ENCODE results near the gene POLR3B.
"Not testable (repeated sequence)": the region's sequence is repeated elsewhere in the genome, so short reads cannot be mapped to it uniquely, and the experiment has no call there.

The POLR3B gene

DNA sequence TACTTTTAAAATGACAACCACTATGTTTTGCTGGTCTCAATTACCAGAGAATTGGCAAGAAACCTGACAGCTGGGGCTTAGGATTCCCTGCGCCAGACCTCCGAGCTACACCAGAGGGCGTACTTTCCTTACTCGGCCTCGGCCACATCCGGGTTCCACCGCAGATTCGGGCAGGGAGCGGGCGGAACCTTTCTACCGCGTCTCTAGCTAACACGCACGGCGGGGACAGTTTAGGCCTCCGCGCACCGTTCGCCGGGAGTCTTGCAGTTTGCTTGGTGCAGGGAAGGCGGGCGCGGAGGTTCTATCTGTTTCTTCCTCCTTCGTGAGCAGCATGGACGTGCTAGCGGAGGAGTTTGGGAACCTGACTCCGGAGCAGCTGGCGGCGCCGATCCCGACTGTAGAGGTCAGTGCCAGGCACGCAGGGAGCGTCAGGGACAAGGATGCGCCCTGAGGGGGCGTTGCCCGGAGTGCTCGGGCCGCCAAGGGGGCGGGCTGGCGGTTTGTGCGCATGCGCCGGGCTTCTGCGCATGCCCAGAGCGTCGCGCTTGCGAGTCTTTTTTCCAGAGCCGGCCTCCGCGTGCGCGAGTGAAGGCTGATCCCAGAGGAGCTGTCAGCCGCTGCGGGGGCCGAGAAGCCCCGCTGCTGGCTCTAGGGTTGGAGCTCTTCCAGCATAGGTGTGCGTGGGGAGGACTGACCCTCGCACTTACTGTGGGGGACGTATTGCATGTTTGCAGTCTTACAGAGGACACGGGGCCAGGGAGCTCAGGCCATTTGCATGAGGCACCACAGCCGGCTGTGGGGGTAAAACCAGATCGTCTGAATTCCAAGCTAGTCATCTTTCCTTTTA, at the start of gene POLR3B:
TSS of gene POLR3B (plus strand) at position 200 of the 847 bp plus-strand sequence. CDS start at position 332, 132 bp downstream.
- H3K4me1 ChIP-seq (ENCODE audit: insufficient read depth, low read length) = no peaks in the 10 kb centered on the region
- no peaks in the 10 kb centered on the region for H3K9me3 ChIP-seq (ENCODE audit: control insufficient read depth, insufficient read depth, low read length)
- H3K9ac ChIP-seq (ENCODE audit: low read depth, low read length) = peak within 1 kb of the TSS; percentile 73
- H3K36me3 ChIP-seq (ENCODE audit: insufficient read depth, low read length) = no peaks in the 10 kb centered on the region

DNA sequence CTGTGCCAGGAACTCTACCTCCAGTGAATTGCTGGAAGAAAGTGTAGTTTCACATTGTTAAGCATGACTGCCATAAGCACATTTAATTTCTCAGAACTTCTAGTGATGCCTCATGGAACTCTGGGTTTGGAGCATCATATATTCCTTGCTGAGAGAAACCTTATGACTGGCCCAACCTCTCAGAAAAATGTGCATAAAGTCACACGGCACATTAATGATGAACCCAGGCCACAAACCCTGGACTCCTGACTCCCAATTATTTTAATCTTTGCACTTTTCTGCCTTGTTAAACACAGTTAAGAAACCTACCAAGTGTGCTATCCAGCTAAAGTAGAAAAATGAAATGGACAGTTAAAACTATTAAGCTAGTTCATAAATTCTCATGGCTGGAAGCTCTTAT, 49.4 kb upstream of the POLR3B start:
- no peaks in the 10 kb centered on the region for H3K4me1 ChIP-seq (ENCODE audit: insufficient read depth, low read length)
- H3K9me3 ChIP-seq (ENCODE audit: control insufficient read depth, insufficient read depth, low read length) = no peaks in the 10 kb centered on the region
- no peaks in the 10 kb centered on the region for H3K36me3 ChIP-seq (ENCODE audit: insufficient read depth, low read length)
- no peak overlapping the region for H3K9ac ChIP-seq (ENCODE audit: low read depth, low read length)

DNA sequence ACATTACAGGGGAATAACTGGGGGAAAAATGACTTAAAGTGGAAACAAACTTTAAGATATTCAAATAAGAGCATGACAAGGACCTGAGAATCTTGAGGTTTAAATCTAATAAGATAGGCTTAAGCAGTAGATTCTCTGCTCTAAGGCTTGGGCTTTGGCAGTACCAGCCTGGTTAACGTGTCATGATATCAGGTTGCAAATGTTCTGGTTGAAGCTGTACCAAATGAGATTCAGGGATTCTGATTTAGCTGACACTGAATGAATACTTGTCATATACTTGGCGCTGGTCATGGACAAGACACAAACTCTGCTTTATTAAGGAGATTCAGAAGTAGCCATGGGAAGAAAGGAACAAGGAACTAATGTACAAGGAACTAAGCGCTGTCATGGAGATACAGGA, 48.9 kb upstream of the POLR3B start:
- H3K9ac ChIP-seq (ENCODE audit: low read depth, low read length) = no peak overlapping the region
- H3K4me1 ChIP-seq (ENCODE audit: insufficient read depth, low read length) = no peaks in the 10 kb centered on the region
- H3K9me3 ChIP-seq (ENCODE audit: control insufficient read depth, insufficient read depth, low read length) = no peaks in the 10 kb centered on the region
- no peaks in the 10 kb centered on the region for H3K36me3 ChIP-seq (ENCODE audit: insufficient read depth, low read length)

DNA sequence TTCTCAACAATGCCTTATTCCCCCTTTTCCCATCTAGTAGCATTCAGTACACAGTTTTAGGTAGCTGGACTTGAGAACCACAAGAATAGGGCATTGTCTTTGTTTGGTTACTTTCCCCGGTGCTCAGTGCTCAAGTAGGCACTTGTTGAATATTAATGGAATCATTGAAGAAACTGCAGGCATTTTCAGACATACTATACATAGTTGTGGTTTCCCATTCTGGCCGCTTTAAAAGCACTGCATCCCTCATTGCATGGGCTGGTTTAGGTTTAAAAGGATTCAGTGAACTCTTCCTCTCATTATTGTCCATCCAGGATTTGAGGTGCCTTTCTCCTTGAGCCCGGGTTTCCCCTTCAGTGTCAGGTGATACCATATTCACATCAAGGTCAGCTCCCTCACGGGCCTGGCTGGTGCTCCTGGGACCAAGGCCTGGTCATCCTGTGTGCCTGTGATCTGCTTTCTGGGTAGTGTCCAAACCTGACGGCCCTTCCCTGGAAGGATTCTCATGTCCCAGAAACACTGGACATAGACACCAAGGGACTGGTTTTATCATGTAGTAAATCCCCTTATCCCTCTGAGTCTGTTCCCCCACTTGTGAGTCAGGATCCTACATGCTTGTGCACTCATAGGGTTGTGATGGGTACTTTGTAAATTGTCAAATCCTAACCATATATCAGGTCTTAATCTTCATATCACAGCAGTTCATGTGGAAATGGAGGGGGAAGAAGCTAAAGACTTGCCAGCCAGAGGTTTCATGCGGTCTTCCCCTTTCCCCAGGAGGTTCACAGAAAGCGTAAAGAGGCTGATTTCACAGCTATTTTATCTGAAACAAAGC, 47.7 kb upstream of the POLR3B start:
- Histone ChIP-seq H3K9me3 (ENCODE audit: control insufficient read depth, insufficient read depth, low read length) (no peaks in the 10 kb centered on the region), H3K36me3 (ENCODE audit: insufficient read depth, low read length) (no peaks in the 10 kb centered on the region), H3K4me1 (ENCODE audit: insufficient read depth, low read length) (no peaks in the 10 kb centered on the region), H3K9ac (ENCODE audit: low read depth, low read length) (no peak overlapping the region)

DNA sequence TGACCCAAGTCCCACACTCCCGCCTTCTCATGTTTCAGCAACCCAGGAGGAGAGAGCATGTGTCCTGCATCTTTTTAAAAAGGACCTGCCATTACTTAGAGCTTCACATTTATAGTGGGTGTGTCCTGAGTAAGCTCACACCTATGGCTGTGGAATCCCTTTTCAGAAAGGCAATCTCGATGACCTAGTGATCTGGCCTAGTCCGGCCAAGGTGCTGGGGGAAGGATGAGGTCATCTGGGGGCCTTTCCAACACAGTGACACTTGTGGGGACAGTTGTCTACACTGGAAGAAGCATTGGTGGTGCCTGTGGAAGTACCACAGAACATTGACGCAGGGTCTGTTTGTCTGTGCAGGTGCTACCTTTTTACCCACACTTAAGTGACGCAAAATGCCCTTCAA, 46.9 kb upstream of the POLR3B start:
- H3K9me3 ChIP-seq (ENCODE audit: control insufficient read depth, insufficient read depth, low read length) = no peaks in the 10 kb centered on the region
- no peaks in the 10 kb centered on the region for H3K36me3 ChIP-seq (ENCODE audit: insufficient read depth, low read length)
- no peaks in the 10 kb centered on the region for H3K4me1 ChIP-seq (ENCODE audit: insufficient read depth, low read length)
- no peak overlapping the region for H3K9ac ChIP-seq (ENCODE audit: low read depth, low read length)

DNA sequence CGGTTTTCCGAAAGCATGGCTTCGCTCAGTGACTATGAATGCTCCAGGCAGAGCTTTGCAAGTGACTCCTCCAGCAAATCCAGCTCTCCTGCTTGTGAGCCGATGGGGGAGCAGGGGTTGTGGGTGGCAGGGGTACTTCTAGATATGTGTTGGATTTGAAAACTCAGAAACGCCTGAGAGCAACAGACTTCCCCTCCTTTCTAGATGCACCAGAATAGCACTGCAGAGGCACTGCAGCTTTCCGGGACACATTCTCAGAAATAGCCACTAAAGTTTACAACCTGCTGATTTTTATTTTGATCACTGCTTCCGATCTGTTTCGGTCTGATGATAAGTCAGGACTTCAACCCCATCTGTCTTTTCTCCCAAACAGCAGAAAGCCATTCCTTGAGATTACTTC, 46.4 kb upstream of the POLR3B start:
- no peaks in the 10 kb centered on the region for H3K4me1 ChIP-seq (ENCODE audit: insufficient read depth, low read length)
- no peak overlapping the region for H3K9ac ChIP-seq (ENCODE audit: low read depth, low read length)
- no peaks in the 10 kb centered on the region for H3K36me3 ChIP-seq (ENCODE audit: insufficient read depth, low read length)
- H3K9me3 ChIP-seq (ENCODE audit: control insufficient read depth, insufficient read depth, low read length) = no peaks in the 10 kb centered on the region

DNA sequence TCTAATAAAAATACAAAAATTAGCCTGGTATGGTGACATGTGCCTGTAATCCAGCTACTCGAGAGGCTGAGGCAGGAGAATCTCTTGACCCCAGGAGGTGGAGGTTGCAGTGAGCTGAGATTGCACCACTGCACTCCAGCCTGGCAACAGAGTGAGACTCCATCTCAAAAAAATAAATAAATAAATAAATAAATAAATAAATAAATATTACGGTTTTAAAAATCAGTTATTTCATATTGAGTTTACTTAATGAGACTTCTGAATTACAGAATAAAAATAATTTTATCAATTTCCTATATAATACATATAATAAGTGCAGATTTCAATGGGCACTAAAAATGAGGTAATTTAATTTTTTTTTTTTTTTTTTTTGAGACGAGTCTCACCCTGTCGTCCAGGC, 44.1 kb upstream of the POLR3B start:
- H3K9ac ChIP-seq (ENCODE audit: low read depth, low read length); H3K36me3 ChIP-seq (ENCODE audit: insufficient read depth, low read length): not testable (repeated sequence)

DNA sequence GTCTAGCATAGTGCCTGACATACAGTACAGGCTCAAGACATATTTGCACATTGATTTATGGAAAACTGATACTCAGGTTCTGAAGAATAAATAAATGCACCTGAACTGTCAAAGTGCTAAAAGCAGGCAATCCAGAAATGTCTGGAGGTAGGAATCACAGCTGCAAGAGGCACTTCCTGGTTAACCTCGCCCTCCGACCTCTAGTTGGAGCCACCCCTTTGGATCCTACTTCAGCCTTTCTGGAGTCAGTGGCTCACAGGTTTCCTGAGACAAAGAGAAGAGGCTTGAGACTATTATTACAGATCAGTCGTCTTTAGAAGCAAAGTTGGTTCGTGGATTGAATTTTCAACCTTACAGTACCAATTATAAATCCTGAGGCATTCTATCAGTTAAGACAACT, 42.0 kb upstream of the POLR3B start:
- Histone ChIP-seq H3K9me3 (ENCODE audit: control insufficient read depth, insufficient read depth, low read length) (no peaks in the 10 kb centered on the region), H3K36me3 (ENCODE audit: insufficient read depth, low read length) (no peaks in the 10 kb centered on the region), H3K4me1 (ENCODE audit: insufficient read depth, low read length) (no peaks in the 10 kb centered on the region), H3K9ac (ENCODE audit: low read depth, low read length) (no peak overlapping the region)

More for the DNA sequence above, 44.1 kb upstream of the POLR3B start:
- H3K9me3 ChIP-seq (ENCODE audit: control insufficient read depth, insufficient read depth, low read length); H3K4me1 ChIP-seq (ENCODE audit: insufficient read depth, low read length): not testable (repeated sequence)

DNA sequence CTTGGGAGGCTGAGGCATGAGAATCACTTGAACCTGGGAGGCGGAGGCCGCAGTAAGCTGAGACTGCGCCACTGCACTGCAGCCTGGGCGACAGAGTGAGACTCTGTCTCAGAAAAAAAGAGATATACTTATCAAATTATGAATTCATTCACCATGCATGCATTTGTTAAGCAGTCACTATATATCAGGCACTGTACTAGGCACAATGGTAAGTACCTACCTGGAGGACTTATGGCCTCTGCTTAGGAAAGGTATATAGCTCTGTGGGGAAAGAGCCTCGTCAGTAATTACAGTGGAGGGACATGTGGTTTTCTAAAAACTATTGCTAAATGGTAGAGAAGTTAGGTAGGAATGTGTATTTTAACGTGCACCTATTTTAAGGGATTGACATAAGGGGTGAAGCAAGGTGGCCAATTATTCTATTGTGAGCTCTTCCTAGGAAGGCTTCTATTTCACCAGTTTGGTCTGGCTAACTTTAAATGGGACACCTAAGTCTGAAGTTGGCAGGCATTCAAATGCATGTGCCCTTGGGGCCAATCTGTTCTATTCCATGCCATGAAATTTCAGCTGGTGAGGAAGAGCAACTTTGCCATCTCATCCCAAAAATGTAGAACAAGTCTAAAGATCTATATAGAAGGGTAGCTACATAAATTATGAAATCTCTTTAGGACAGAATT, 40.0 kb upstream of the POLR3B start:
- H3K36me3 ChIP-seq (ENCODE audit: insufficient read depth, low read length) = no peaks in the 10 kb centered on the region
- H3K9ac ChIP-seq (ENCODE audit: low read depth, low read length) = no peak overlapping the region
- no peaks in the 10 kb centered on the region for H3K4me1 ChIP-seq (ENCODE audit: insufficient read depth, low read length)
- no peaks in the 10 kb centered on the region for H3K9me3 ChIP-seq (ENCODE audit: control insufficient read depth, insufficient read depth, low read length)

DNA sequence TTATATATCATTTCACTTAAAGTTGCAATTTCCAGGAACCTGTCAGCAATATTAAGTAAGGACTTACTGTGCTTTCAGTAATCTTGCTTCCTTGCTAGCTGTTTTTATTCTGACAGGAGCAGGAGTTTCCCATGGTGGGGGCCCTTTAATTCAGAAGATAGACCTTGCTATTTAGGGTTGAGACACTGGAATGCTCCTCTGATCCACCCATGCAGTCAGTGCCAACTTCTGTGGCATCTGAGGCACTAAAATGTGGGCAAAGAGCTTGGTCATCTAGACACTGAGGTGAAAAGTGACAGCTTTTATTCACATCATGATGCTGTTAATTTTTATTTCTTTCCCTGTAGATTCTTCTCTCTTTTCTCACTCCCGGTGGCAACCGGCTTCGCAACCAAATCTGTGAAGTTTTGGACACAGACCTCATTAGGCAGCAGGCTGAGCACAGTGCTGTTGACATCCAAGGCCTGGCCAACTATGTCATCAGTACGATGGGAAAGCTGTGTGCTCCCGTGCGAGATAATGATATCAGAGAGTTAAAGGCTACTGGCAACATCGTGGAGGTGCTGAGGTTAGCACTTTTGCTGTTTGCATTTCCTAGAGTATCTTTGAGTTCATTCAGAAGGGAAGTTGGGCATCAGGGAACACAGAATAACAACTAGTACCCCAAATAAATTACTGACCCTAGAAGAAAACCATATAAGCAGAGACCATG, 36.3 kb upstream of the POLR3B start:
- H3K9ac ChIP-seq (ENCODE audit: low read depth, low read length) = no peak overlapping the region
- H3K4me1 ChIP-seq (ENCODE audit: insufficient read depth, low read length) = no peaks in the 10 kb centered on the region
- H3K36me3 ChIP-seq (ENCODE audit: insufficient read depth, low read length) = no peaks in the 10 kb centered on the region
- no peaks in the 10 kb centered on the region for H3K9me3 ChIP-seq (ENCODE audit: control insufficient read depth, insufficient read depth, low read length)

DNA sequence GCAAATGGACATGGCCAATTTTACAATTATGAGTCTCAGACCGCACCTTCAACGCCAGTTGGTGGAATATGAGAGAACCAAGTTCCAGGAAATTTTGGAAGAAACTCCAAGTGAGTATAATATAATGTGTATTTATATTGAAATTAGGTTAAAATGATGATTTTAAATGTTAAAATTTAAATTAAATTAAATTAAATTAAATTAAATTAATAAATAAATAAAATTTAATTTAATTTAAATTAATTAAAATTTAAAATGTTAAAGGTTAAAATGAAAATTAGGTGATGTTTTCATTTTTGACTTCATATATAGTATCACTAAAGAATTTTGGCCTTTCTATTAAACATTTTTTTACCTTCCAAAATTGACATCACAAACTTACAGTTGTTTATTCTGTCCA, 34.0 kb upstream of the POLR3B start:
- Histone ChIP-seq H3K9ac (ENCODE audit: low read depth, low read length) (no peak overlapping the region), H3K4me1 (ENCODE audit: insufficient read depth, low read length) (no peaks in the 10 kb centered on the region), H3K36me3 (ENCODE audit: insufficient read depth, low read length) (no peaks in the 10 kb centered on the region), H3K9me3 (ENCODE audit: control insufficient read depth, insufficient read depth, low read length) (no peaks in the 10 kb centered on the region)

DNA sequence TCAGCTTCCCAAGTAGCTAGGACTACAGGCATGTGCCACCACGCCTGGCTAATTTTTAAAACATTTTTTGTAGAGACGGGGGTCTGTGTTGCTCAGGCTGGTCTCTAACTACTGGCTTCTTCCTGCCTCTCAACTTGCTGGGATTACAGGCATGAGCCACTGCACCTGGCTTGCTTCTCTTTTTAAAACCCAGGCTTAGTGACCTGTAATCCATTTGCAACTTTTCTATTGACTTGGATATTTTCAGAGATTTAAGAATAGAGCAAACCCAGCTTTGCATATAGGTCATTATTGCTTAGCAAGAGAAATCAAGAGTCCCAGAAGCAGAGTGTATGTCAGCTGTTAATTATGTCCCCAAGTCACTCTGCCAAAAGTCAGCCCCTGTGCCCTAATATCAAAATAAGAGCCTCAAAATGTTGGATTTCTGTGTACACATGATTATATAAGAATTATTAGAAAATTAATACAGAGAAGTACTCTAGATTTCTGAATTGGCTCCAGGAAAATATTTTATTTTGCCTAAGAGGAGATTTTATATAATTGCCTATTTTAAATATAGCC, 30.2 kb upstream of the POLR3B start:
- Histone ChIP-seq H3K4me1 (ENCODE audit: insufficient read depth, low read length) (peaks cover 10% of the 10 kb centered on the region), H3K9me3 (ENCODE audit: control insufficient read depth, insufficient read depth, low read length) (no peaks in the 10 kb centered on the region), H3K36me3 (ENCODE audit: insufficient read depth, low read length) (no peaks in the 10 kb centered on the region), H3K9ac (ENCODE audit: low read depth, low read length) (no peak overlapping the region)

DNA sequence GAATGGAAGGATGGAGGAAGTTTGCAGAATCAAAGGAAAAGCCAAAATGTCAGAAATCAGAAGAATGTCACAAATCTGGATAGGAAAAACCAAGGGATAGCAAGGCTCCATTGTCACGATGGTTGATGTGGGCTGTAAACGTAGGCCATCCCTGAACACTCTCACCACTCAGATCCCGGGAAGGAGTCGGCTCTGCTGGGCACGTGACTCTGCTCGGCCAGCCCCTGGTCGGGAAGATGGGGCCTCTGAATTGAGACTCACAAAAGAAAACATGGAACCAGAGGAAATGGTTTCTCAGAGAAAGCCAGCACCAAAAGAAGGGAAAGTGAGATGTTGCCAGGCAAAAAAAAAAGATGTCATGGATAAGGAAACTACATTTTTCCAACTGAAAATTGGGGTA, 28.8 kb upstream of the POLR3B start:
- Histone ChIP-seq H3K9me3 (ENCODE audit: control insufficient read depth, insufficient read depth, low read length) (no peaks in the 10 kb centered on the region), H3K9ac (ENCODE audit: low read depth, low read length) (no peak overlapping the region), H3K4me1 (ENCODE audit: insufficient read depth, low read length) (peaks cover 10% of the 10 kb centered on the region), H3K36me3 (ENCODE audit: insufficient read depth, low read length) (no peaks in the 10 kb centered on the region)
